Measurements from ENCODE around the gene MTCH1.

DNA sequence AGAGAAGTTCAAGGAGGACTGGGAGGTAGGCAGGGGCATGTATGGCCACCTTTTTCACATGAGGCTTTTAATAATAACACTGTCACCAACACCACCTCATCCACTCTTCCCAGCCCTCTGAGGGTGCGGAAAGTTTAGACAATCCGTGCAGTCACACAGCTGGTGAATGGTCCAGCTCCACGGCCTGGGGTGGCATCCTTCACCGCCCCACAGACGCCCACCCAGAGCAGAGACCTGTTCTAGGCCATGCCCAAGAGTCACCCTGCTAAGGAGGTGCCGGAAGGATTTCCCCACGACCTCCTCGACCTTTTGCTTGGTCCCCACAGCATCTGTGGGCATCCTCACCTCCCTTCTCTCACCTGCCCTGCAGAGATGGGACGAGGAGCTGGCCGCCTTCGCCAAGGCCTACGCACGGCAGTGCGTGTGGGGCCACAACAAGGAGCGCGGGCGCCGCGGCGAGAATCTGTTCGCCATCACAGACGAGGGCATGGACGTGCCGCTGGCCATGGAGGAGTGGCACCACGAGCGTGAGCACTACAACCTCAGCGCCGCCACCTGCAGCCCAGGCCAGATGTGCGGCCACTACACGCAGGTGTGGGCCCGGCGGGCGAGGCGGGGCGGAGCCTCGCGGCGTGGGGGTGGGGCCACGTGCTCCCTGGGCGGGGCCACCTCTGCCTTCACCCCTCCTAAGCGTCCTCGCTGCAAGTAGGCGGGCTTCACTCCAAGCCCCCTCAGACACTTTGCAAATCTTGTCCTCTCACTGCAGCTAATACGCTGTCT is 27.0 kb downstream of the MTCH1 start:
- TF ChIP-seq, protein P1, sequence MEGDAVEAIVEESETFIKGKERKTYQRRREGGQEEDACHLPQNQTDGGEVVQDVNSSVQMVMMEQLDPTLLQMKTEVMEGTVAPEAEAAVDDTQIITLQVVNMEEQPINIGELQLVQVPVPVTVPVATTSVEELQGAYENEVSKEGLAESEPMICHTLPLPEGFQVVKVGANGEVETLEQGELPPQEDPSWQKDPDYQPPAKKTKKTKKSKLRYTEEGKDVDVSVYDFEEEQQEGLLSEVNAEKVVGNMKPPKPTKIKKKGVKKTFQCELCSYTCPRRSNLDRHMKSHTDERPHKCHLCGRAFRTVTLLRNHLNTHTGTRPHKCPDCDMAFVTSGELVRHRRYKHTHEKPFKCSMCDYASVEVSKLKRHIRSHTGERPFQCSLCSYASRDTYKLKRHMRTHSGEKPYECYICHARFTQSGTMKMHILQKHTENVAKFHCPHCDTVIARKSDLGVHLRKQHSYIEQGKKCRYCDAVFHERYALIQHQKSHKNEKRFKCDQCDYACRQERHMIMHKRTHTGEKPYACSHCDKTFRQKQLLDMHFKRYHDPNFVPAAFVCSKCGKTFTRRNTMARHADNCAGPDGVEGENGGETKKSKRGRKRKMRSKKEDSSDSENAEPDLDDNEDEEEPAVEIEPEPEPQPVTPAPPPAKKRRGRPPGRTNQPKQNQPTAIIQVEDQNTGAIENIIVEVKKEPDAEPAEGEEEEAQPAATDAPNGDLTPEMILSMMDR (IDR thresholded peaks at IDR 0.05): no peak
- TF ChIP-seq POLR2A (IDR thresholded peaks at IDR 0.05) (no peak), EP300 (IDR thresholded peaks at IDR 0.05) (no peak)

Measured in sigmoid colon (tissue), 4 donors.